ENCODE data around the gene SLC27A4.

SLC27A4 gene

DNA sequence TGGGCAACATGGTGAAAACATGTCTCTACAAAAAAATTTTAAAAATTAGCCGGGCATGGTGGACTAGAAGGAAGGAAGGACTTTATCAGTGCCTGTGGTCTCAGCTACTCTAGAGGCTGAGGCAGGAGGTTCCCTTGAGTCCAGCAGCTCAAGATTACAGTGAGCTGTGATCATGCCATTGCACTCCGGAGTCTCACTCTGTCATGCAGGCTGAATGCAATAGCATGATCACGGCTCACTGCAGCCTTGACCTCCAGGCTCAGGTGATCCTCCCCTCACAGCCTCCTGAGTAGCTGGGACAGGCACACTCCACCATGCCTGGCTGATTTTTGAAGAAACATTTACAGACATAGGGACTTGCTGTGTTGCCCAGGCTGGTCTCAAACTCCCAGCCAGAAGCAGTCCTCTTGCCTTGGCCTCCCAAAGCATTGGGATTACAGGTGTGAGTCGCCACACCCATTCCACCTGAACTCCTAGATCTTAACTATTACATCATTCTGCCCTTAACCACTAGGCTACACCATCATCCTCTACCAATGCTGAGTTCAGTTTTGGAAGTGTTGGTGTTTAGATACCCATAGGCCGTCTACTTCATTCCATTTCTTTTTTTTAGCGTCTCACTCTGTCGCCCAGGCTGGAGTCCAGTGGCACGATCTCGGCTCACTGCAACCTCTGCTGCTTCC, 28.8 kb downstream of the SLC27A4 start:
- no peak for FAIRE-seq

DNA sequence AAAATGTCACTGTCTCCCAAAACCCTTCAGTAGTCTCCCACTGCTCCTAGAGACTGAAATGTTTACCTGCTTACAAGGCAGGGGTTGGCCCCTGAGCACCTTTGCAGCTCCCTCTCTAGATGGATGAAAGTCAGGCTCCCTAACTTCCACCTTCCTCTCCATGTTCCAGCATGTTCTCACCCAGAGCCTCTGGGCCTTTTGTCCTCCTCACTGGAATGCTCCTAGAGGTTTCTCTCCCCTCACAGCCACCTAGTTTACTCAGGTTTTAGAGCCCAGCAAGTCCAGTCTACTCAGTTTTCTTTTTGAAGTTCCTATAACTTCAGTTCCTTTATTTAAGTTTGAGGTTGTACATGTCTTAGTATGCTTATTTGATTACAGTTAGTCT, 30.0 kb downstream of the SLC27A4 start:
- FAIRE-seq, result no peak

DNA sequence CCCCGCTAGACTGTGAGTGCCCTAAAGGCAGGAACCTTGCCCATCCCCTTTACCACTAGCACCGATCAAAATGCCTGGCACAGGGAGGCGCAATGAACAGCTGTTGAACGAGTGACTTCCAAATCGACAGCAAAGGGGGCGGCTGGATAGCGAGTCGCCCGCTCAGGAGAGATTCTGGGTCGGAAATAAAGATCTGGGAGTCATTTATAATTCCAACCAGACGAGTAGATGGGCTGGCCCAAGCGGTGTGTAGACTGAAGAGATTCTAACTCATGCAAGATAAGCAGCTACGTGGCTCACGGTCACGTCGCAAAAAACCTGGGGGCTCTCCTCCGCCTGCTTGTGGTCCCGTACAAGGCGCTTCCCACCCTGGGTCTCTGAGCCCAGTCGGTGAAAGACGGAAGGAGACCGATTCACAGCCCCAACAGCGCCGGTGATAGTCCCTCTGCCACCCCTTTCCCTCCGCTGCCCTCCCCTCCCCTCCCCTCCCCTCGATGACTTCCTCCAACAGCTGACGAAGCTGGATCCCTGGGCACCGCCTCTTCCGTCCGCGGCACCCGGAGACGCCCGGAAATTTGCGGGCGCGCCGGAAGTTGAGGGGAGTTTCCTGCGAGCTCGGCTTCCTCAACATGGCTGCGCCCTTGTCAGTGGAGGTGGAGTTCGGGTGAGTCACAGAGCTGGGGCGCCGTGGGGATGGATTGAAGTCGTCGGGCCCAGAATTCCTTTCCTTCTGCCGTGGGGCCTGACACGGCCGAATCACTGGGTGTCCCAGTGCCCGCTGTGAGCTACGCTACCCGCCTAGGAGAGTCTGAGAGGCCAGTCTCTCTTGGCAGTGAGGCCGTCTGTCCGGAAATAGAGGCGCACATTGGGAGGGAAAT, 30.7 kb downstream of the SLC27A4 start, which contains the start of gene URM1:
TSS of gene URM1 (plus strand) at position 623 of the 878 bp plus-strand sequence. CDS start at position 630, 7 bp downstream.
- no peak for FAIRE-seq

DNA sequence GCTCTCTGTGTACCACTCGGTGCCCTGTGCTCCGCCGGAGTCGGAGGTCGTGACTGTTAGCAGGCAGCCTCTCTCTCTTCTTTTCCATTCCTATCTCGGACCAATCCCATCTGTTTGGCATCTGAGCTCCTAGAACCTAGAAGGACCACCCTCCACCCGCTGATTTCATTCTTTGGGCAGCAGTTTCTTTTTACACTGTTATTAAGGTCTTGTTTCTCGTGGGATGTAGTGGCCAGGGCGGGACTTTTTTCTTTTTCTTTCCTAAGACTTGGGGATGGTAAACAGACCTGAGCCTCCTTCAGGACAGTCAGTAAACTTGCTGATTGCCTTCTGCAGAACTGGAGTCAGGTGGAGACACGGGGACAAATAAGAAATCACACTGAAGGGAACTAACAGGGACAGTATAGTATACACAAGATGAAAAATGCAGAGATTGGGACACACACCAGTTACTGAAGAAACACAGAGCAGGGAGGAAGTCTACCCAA, 31.3 kb downstream of the SLC27A4 start:
- FAIRE-seq, result no peak

DNA sequence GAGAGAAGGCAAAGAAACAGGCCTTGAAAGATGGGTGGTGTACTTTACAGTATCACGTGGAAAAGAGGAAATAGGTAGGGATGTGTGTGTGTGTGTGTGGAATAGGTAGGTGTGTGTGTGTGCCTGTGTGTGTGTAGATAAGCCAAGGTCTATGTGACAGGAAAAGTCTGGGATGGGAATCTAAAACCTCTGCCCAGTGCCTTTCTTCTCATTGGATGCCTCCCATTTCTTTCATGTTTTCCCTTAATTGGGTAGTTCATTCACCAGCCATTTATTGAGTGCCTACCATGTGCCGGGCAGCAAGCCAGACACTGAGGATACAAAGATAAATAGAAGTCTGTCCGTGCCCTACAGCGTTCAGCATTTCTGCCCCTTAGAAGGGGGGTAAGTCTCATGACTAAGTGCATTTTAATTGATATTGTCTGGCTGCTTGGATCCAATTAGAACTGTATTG, 31.9 kb downstream of the SLC27A4 start:
- FAIRE-seq, result no peak

DNA sequence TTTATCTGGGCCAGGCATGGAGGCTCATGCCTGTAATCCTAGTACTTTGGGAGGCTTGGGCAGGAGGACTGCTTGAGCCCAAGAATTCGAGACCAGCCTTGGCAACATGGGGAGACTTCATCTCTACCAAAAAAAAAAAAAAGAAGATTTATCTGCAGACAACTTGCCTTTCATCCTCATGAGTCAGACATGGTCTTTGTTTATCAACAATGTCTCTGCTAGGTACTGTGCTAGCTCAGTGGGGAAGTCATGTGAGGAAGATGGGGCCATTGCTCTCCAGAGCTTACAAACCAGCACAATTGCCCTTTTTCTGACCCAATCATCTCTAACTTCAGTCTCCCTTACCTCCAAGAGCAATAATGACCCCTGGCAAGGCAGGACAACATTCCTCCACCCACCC, 32.5 kb downstream of the SLC27A4 start:
- FAIRE-seq, result no peak

DNA sequence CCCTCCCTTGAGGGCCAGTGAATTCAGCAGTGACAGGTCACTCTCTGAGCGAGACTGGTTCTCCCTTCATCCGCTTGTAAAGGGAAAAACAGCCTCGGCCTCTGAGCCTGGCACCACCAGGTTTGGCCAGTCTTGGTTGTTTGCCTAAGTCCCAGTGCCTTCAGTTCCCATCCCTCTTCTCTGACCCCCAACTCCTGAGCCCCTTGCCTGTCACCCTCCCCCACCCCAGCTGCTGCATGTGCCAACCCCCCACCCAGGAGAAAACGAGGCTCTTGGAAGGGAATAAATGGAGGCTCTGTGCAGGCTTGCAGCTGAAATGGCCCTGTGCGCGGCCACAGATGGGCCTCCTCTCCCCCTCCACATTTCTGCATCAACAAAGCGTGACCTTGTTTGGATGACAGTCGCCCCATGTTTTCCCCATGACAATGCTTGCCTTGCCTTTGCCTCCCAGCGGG, 33.9 kb downstream of the SLC27A4 start:
- FAIRE-seq, result no peak

DNA sequence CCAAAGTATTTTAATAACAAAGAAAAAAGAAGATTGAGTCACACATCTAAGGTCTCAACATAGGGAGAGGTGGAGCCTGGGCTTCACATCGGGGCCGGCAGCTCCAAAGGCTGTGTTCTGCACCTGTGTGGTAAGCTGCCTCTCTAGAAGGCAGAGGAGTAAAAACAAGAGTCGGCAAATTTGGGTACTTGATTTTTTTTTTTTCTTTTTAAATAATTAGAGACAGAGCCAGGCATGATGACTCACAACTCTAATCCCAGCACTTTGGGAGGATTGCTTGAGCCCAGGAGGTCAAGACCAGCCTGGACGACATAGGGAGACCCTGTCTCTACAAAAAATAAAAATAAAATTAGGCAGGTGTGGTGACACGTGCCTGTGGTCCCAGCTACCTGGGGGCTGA, 35.5 kb downstream of the SLC27A4 start:
- FAIRE-seq, result no peak

DNA sequence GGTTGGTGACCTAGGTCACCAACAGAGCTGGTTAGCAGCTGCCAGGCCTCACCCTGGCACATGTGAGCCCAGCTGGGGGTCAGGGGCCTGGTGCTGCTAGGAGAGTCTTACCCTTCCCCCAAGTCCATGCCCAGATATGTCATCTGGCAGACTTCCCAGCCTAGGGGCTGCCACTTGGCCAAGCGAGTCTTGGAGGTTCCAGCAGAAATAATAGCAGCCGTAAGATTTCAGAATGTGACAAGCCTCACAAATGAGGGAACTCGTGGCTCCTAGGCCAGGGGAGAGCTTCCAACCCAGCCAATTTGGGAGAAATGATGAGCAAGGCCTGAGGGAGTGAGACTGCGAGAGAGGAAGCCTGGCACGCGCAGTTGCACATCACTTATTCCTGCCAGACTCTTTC, 41.9 kb downstream of the SLC27A4 start:
- no peak for FAIRE-seq

DNA sequence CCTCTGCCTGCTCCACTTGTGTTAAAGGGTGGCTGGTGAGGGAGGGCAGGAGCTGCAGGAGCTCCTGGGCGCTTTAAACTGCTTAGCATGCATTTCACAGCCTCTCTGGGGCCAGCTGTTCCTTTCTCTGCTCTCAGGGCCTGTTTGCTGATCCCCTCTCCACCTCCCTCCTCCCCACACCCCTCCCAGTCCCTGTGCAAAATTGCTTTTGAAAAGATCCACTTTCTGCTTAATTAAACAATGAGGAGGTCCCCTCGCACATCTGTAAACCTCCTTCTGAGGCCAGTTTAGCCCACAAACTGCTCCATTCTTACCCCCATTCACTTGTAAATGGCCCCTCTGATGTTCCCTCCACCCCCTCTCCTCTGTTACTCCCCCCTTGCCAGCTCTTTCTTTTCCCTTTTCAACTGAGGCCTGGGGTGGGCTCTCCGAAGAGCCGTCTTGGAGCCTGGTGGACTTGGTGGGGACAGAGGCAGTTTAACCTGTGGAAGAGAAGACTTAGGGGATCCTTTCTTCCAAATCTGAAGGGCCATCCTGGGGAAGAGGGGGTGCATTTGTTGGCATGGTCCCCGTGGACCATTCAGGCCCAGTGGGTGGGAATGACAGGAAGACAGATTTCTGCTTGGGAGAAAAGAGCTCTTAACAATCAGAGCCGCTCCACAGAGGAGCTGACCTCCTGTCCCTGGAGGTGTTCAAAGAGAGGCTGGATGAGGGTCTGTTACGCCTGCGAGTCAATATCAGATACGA, 42.9 kb downstream of the SLC27A4 start:
- no peak for FAIRE-seq

DNA sequence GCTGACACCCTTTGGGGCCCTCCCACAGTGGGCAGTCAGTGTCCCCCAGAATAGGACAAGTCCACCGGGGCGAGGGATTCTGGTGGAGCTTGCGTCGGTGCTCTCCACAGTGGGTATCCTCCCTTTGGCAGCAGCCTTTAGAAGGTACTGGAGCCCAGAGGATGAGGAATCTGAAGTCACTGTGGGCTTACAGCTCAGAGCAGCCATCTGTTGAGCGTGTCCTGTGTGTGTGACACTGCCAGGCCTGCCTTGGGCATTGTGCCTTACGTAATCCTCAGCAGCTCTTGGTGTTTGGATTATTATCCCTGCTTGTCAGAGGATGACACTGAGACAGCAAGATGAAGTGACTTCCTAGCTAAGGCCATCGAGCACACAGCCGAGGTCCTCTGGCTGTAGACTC, 43.5 kb downstream of the SLC27A4 start:
- no peak for FAIRE-seq

DNA sequence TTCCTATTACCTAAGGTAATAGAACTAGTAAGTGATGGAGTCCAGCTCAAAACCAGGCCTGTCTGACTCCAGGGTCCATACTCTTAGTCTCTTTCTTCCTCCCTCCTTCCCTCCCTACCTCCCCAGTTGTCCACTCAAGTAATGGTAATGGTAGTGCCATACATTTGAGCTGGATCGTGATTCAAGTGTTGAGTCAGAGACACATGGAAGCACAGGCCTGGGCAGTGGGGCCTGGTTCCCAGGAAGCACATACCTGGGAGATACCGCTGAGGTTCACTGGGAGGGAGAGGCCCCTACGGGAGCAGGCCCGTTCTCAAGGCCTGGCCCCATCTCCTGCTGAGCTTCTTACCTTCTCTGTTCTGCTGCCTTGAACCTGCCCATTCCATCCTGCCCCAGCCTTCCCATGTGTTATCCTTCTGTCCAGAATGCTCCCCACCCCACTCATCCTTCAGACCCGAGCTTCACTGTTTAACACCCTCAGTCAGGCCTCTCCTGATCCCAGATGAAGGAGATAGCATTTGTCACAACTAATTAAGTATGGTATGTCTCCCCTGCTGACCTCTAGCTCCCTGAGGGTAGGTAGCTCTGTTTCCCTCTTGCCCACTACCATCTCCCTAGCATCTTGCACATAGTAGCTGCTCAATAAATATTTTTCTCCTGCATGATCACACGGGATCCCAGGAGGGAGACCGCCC, 44.6 kb downstream of the SLC27A4 start:
- FAIRE-seq, result no peak

DNA sequence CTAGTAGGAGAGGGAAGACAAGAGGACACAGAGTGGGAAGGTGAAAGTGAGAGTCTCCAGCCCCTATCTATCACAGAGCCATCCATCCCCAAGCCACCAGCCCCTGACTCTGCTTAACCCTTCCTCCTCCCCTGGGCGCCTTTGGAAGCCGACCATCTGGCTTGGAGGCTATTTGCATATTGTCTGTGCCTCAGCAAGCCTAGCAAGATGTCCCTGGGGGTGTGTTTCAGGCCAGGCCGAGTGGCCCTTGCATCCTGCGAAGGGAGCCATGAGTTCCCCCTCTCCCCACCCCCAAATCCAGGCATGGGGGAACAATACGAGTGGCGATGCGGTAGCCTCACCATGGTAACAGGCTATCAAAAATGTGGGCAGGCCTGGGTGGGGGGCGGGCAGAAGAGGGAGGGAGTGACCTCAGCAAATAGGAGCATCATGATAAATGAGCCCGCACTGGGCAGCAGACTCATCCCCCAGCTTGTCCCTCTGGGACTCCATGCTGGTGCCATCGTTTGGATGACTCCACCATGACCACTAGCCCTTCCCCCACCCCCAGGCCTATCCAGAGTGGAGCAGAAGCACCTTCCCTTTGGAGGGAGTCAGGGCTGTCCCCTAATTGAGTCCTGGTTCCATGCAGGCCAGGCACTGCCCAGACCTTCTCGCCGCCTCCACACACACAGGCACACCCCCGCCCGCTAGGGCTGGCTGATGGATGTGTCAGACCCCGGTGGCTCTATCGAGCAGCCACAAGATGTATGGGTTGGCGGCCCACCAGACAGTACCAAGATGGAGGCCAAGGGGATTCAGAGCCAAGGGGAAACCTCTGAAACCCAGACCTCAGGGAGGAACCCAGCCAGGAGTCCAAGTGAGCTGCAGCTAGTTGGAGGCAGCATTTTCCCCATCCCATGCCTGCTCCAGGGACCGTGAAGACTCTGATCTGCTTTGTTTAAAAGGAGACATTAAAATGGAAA, 45.5 kb downstream of the SLC27A4 start:
- no peak for FAIRE-seq

DNA sequence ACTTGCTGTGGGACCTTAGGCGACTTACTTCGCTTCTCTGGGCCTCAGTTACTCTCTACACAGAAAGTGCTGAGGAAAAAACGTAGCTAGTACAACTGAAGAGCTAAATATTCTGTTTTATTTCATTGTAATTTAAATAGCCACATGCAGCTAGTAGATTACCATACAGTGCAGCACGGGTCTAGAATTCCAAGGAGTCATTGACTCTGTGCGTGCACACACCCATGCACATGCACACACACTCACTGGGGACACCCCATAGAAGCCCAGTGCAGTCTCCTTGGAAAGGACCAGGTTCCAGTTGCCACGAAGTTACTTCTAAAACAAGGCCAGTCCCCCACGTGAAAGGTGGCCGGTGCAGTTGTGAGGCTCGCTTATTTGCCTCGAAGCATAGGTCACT, 47.8 kb downstream of the SLC27A4 start:
- FAIRE-seq, result no peak

DNA sequence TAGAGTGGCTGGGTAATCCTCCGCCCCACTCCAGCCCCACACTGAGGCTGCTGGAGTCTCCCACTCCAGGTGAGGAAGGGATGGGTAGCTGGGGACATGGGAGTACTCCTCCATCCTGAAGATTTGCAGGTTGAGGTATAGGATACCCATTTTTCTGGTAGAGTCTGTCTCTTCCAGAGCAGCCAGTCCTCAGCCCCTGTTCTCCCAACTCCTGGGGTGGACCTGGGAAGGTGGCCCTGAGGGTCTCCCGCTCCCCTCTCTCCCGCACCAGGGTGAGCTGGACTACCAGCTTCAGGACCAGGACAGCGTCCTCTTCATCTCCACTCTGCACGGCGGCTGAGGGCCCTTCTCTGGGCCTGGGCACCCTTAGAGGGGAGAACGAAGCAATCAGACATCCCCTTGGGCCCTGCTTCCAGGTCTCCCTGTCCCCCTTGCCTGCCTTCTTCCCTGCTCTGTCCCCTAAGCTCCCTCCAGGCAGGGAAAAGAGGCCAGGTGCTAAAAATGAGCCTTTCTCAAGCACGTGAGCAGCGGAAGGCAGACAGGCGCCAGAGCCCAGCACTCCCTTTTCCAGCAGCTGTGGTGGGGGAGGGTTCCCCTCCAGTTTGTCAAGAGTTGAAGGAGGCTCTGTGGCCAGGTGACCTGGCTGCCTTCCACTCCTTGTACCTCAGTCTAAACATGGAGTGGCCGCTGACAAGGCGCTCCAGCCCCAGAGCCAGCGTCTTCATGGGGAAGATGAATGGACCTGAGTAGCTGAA, 49.2 kb downstream of the SLC27A4 start:
- FAIRE-seq, result no peak

DNA sequence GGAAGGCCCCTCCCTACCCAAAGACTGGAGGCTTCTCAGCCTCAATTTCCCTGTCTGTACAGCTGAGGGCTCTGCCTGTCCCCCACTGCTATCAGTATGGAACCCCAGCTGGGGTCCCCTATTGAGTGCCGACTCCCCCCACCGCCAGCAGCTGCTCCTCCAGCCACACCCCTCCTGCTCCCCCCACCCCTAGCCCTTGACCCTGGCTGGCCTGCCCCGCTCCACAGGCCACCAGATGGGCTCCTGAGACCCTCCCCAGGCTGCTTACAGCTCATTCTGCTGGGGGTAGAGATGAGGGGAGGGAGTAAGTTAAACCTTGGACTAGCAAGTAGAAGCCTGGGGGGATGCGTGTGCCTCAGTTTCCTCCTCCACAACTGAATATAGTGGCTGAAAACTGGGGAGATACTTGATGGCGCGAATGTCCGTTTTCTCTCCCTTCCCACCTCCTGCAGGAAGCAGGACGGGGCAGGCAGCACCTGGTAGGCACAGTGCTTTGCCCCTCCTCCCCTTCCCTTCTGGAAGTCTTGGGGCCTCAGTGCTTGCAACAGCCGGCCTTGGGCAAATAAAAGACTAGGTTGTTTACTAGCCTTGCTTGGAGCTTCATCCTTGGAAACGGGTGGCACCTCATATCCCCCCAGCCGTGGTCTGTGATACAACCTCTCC, 50.0 kb downstream of the SLC27A4 start:
- no peak for FAIRE-seq

DNA sequence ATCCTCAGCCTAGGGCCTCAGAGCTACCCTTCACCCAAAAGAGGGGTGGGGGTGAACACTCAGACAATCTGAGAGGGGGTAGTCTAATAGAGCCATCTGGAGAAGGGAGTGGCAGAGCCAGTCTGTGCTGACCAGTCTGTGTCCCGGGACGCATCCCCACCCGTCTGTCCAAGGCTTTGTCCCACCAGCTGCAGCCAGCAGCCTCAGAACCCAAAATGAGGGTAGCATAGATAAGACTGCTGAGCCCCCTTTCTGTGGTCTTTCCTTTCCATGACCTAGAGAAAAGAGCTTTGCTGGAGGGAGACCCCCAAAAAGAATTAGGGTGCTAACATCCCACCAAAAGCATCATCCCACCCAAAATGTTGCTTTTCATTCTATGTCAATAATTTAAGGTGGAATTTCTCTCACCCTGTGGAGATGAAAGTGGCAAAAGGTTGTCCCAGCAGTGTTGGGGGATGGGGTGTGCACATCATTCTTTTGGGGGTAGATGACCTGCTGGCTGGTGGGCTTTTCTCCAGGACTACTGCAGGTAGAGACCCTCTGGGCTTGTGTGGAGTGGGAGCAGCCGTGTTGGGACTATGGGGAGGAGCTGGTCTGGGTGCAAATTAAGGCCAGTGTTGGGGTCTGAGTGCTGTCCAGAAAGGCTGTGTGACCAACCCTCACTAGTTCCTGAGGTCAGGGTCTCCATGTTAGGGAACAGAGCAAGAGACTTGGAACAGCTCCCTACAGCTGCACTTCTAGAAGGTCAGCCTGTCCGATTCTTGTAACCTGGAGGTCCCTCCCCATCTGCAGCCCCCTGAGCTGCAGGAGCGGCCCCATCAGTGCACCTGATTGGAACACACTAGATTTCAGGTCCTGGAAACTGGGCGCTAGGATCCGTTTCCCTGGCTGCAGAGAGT, 50.7 kb downstream of the SLC27A4 start:
- FAIRE-seq, result no peak

DNA sequence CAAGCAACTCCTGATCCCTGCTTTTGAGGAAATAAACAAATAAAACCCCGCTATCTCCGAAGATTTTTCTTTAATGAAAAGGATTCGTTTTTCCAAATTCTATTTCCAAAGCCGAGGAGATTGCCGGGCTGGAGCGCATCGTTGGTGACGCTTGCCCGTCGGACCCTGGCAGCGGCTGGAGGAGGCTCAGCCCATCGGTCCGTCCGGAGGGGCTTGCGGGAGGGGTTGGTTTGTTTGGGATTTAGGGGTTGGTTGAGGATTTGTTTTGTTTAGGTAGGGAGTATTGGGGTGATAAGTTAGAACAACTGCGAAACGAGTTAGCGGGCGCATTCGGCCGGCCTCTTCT, 51.6 kb downstream of the SLC27A4 start:
- no peak for FAIRE-seq

Measured in colon (tissue), 2 donors.